Measurements from ENCODE around the gene IGSF10.
A peak's percentile ranks its signal among the peaks of the same experiment; 100 is the strongest.

Gene IGSF10

DNA sequence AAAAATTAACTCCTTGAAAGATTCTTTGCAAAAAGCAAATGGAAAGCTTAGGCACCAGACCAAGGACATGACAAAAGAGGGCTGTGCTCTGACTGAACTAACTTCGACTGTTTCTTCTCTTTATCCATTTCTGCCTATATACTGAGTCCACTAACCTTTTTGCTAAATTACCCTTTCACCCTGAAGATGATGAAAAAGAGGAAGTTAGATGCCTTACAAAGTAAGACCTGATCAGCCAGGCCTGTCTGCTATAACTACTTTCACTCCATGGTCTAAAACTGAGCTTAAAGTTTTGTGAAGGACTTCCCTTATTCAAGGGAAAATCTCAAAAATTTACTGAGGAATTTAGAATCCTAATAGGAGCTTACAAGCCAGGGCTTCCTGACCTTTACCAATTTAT lies 6.2 kb upstream of the IGSF10 start:
- no peak for DNase-seq

DNA sequence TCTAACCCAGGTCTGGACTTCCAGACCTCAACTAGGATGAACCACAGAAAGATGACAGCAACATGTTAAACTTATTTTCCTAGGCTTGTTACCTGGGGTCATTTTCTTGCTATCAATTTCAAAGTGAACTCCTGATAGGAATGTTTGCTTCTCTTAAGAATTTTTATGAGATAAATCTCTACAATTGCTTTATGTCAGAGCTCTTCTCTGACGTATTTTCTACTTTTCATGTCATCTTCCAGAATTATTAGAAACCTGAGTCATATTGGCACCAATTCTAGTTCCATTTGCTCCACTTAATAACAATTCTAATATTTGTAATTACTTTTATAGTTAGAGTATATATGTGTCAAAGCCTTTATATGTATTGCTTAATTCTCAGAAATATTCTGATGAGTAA lies 2.1 kb upstream of the IGSF10 start:
- no peak for DNase-seq

DNA sequence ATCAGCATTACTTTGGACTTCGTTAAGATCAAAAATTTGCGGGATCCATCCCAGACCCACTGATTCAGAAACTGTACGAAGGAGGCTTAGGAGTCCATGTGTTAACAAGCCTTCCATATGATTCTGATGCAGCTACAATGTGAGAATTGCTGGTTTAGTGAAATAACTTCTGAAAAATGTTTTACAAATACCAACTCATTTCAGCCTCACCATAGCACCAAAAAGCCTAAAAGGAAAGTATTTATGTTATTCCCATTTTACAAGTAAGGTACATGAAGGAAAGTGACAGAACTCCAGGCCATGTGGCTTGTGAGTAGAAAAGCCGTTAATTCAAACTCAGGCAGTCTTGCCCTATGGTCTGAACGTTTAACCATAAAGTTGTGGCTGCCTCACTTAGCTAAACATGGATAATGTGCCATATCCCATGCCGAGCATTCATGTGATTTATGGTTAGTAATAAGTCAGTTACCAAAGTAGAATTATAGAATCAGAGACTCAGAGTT lies 1.5 kb upstream of the IGSF10 start:
- DNase-seq = no peak

- no peak for DNase-seq
Observed at GRCh38 chr3:151460228-151460627, 633 bp downstream of the IGSF10 start.

GRCh38 chr3:151459358-151459757 lies 1.5 kb downstream of the IGSF10 start:
- no peak for DNase-seq

DNA sequence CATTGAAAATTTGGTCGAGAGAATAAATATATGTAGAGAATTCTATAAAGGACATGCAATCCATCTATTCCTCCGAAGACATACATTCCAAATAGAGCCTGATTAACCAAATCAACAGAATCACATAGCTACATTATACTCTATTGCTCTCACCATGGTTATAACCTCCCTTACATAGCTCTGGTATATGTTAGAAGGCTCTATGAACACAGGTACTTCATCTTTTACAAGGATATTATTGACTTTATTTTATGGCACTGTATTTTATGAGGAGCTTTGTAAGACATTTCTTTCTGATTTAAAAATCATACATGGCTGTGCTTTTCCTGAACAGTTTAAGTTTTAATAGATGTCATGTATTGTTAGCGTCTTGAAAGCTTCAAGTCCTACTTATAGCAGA lies 4.8 kb downstream of the IGSF10 start:
- no peak for DNase-seq

GRCh38 chr3:151452841-151453240 lies 8.0 kb downstream of the IGSF10 start:
- no peak for DNase-seq

- no peak for DNase-seq
Observed at GRCh38 chr3:151452368-151452767, 8.5 kb downstream of the IGSF10 start.

- DNase-seq = no peak
Observed at GRCh38 chr3:151446002-151446340, 14.9 kb downstream of the IGSF10 start.

GRCh38 chr3:151445273-151446001 lies 15.4 kb downstream of the IGSF10 start:
- DNase-seq = no peak

DNA sequence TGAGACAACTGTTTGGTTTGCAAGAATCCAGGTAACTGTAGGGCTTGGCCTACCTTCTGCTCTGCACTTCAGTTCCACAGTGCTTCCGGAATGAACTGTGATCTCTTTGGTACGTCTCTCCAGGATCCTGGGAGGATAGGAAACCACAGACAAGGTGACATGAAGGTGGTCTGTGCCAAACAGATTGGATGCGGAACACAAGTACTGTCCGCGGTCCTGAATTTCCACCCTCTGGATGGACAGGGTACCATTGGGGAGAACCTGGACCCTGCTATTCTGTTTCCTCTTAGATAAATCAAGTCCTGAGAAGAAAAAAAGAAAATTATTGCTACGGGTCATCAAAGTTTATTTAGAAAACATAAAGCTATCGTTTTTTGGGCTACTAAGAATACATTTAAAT lies 17.3 kb downstream of the IGSF10 start:
- DNase-seq = no peak

GRCh38 chr3:151440940-151441339 lies 19.9 kb downstream of the IGSF10 start:
- no peak for DNase-seq

- DNase-seq = peak in 4 of 58 donors; percentile 2 to 58 (median 26)
Observed at GRCh38 chr3:151439652-151440125, 21.2 kb downstream of the IGSF10 start.

DNA sequence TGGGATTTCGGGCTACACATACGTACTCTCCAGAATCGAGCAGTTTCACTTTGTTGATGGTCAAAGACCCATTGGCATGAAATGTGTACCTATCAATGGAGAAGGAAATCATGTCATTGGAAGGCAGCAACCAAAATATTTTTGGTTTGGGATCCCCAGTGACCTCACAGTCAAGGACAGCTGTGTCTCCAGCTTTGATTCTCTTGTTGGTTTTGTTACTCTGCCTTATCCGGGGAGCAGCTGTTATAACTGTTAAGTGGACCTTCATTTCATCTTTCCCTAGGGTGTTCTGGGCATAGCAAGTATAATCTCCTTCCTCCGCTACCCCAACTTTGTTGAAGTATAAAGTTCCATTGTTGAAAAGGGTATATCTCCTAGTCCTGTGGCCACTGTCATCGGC lies 23.0 kb downstream of the IGSF10 start:
- no peak for DNase-seq

- no peak for DNase-seq
Observed at GRCh38 chr3:151436675-151437446, 24.0 kb downstream of the IGSF10 start.

GRCh38 chr3:151434151-151434890 lies 26.5 kb downstream of the IGSF10 start:
- DNase-seq = no peak

GRCh38 chr3:151432616-151433372 lies 28.1 kb downstream of the IGSF10 start:
- DNase-seq = peak in 3 of 58 donors; percentile 0 to 29 (median 14)

- DNase-seq = no peak
Observed at GRCh38 chr3:151431940-151432339, 28.9 kb downstream of the IGSF10 start.

- DNase-seq = no peak
Observed at GRCh38 chr3:151430821-151431484, 29.9 kb downstream of the IGSF10 start.

GRCh38 chr3:151428386-151428785 lies 32.5 kb downstream of the IGSF10 start:
- DNase-seq = no peak

- DNase-seq = no peak
Observed at GRCh38 chr3:151426341-151426657, 34.6 kb downstream of the IGSF10 start.

All from anterior cingulate cortex (tissue), 58 donors.